RCC 7860 (cell line): Measurements from ENCODE around the gene PIKFYVE.
"Not testable (repeated sequence)": the region's sequence is repeated elsewhere in the genome, so short reads cannot be mapped to it uniquely, and the experiment has no call there.

ENCODE experiments used
- DNase-seq: peaks from one replicate; pipeline ENCODE4 v3.0.0-alpha.2; 2015; ENCODE audit warnings: low spot score
- FAIRE-seq: peaks from 2 replicates; lab custom pipeline; 2012; peaks lifted over from hg19 to GRCh38; lab: Jason Lieb, UNC

Gene PIKFYVE

GRCh38 chr2:208265801-208266552 lies at the start of gene PIKFYVE:
PIKFYVE (plus strand) TSS chr2:208266255; CDS start chr2:208271520, 5,265 bp downstream.
- DNase-seq, result peak; percentile 97
- peak; percentile 93 for FAIRE-seq

GRCh38 chr2:208221873-208222272 lies 44.2 kb upstream of the PIKFYVE start:
- not testable (repeated sequence) for FAIRE-seq, DNase-seq

GRCh38 chr2:208222351-208222750 lies 43.7 kb upstream of the PIKFYVE start:
- FAIRE-seq (no peak), DNase-seq (peak; percentile 11)

- FAIRE-seq (no peak), DNase-seq (no peak)
Measured at GRCh38 chr2:208224802-208225201, 41.3 kb upstream of the PIKFYVE start.

- FAIRE-seq, result no peak
- no peak for DNase-seq
Measured at GRCh38 chr2:208227581-208228232, 38.3 kb upstream of the PIKFYVE start.

GRCh38 chr2:208228476-208228875 lies 37.6 kb upstream of the PIKFYVE start:
- DNase-seq (no peak), FAIRE-seq (no peak)

GRCh38 chr2:208234786-208235185 lies 31.3 kb upstream of the PIKFYVE start:
- FAIRE-seq (no peak), DNase-seq (no peak)

GRCh38 chr2:208235860-208236259 lies 30.2 kb upstream of the PIKFYVE start:
- FAIRE-seq, result no peak
- DNase-seq, result no peak

GRCh38 chr2:208239770-208240493 lies 26.1 kb upstream of the PIKFYVE start:
- DNase-seq (no peak), FAIRE-seq (no peak)

GRCh38 chr2:208240619-208241209 lies 25.3 kb upstream of the PIKFYVE start:
- FAIRE-seq (no peak), DNase-seq (no peak)

GRCh38 chr2:208244422-208244821 lies 21.6 kb upstream of the PIKFYVE start:
- DNase-seq (no peak), FAIRE-seq (no peak)

- no peak for FAIRE-seq
- no peak for DNase-seq
Measured at GRCh38 chr2:208245746-208246145, 20.3 kb upstream of the PIKFYVE start.

GRCh38 chr2:208248601-208249000 lies 17.5 kb upstream of the PIKFYVE start:
- DNase-seq (no peak), FAIRE-seq (no peak)

- DNase-seq (no peak), FAIRE-seq (no peak)
Measured at GRCh38 chr2:208249296-208249695, 16.8 kb upstream of the PIKFYVE start.

GRCh38 chr2:208250388-208250787 lies 15.7 kb upstream of the PIKFYVE start:
- no peak for DNase-seq
- FAIRE-seq, result no peak

GRCh38 chr2:208251098-208251497 lies 15.0 kb upstream of the PIKFYVE start:
- no peak for FAIRE-seq
- DNase-seq, result no peak

GRCh38 chr2:208252716-208253492 lies 13.2 kb upstream of the PIKFYVE start:
- DNase-seq (no peak), FAIRE-seq (no peak)

- no peak for FAIRE-seq
- DNase-seq, result no peak
Measured at GRCh38 chr2:208253600-208254117, 12.4 kb upstream of the PIKFYVE start.

- no peak for FAIRE-seq
- DNase-seq, result peak; percentile 48
Measured at GRCh38 chr2:208254118-208254870, 11.8 kb upstream of the PIKFYVE start.
